PFSK-1 (cell line): ENCODE data around the gene SLC38A3.

Source experiments
- POLR2AphosphoS5 ChIP-seq: IDR thresholded peaks from 2 replicates; pipeline ENCODE4 v1.6.1; 2012; ENCODE audit warnings: low read depth, mild to moderate bottlenecking, control low read depth, low read length, moderate library complexity
- SIN3A ChIP-seq: IDR thresholded peaks from 2 replicates; pipeline ENCODE4 v1.6.1; 2012; ENCODE audit warnings: mild to moderate bottlenecking, low read length, moderate library complexity, borderline replicate concordance; ENCODE audit not compliant: insufficient read depth

GRCh38 chr3:50238549-50239026, 33.5 kb downstream of the SLC38A3 start:
- TF ChIP-seq POLR2AphosphoS5 (no peak), SIN3A (no peak)
